ENCODE measurements around the gene CLCA4. TPM values are rescaled to one million over a fixed set of nuclear protein-coding genes. Genes with fewer than 3 reads are reported as not detected.
"Not testable (repeated sequence)": the region's sequence is repeated elsewhere in the genome, so short reads cannot be mapped to it uniquely, and the experiment has no call there.

Gene CLCA4
- total RNA-seq, result 0.07 TPM in 1 of 3 replicates, not detected in the others

GRCh38 chr1:86546787-86547221 is at the start of gene CLCA4:
CLCA4 (plus strand) TSS chr1:86547078; CDS start chr1:86547120, 42 bp downstream.
- Mint-ChIP-seq H3K9me3 (peaks cover 11% of the 10 kb centered on the region), H3K27ac (no peak within 1 kb of the TSS), H3K36me3 (no peaks in the 10 kb centered on the region), H3K4me1 (no peaks in the 10 kb centered on the region), H3K4me3 (no peak within 1 kb of the TSS), H3K27me3 (ENCODE audit: low read depth) (no peaks in the 10 kb centered on the region)
- no peak for TF ChIP-seq CTCF (IDR thresholded peaks at IDR 0.05; ENCODE audit: unreplicated experiment)
- DNase-seq (ENCODE audit: low spot score in 2 of 2, unreplicated experiment in 2 of 2), result no peak

- no peak for TF ChIP-seq CTCF (IDR thresholded peaks at IDR 0.05; ENCODE audit: unreplicated experiment)
- Mint-ChIP-seq H3K36me3 (no peaks in the 10 kb centered on the region), H3K27ac (no peak overlapping the region), H3K4me3 (no peak overlapping the region), H3K4me1 (peaks cover 15% of the 10 kb centered on the region), H3K9me3 (no peaks in the 10 kb centered on the region), H3K27me3 (ENCODE audit: low read depth) (peaks cover 2% of the 10 kb centered on the region)
- no peak for DNase-seq (ENCODE audit: low spot score in 2 of 2, unreplicated experiment in 2 of 2)
Observed at GRCh38 chr1:86498281-86498680, 48.6 kb upstream of the CLCA4 start.

- H3K9me3 Mint-ChIP-seq, result no peaks in the 10 kb centered on the region
- peak; percentile 99 for TF ChIP-seq CTCF (IDR thresholded peaks at IDR 0.05; ENCODE audit: unreplicated experiment)
- no peak overlapping the region for H3K4me3 Mint-ChIP-seq
- H3K27me3 Mint-ChIP-seq (ENCODE audit: low read depth), result peaks cover 2% of the 10 kb centered on the region
- H3K4me1 Mint-ChIP-seq, result peaks cover 33% of the 10 kb centered on the region
- no peaks in the 10 kb centered on the region for H3K36me3 Mint-ChIP-seq
- no peak overlapping the region for H3K27ac Mint-ChIP-seq
- DNase-seq (ENCODE audit: low spot score in 2 of 2, unreplicated experiment in 2 of 2), result no peak
Observed at GRCh38 chr1:86499987-86500593, 46.8 kb upstream of the CLCA4 start.

GRCh38 chr1:86500714-86501113 is 46.2 kb upstream of the CLCA4 start:
- H3K9me3 Mint-ChIP-seq, result no peaks in the 10 kb centered on the region
- no peak for DNase-seq (ENCODE audit: low spot score in 2 of 2, unreplicated experiment in 2 of 2)
- no peaks in the 10 kb centered on the region for H3K36me3 Mint-ChIP-seq
- peak overlapping the region; percentile 43 for H3K27ac Mint-ChIP-seq
- no peak overlapping the region for H3K4me3 Mint-ChIP-seq
- H3K4me1 Mint-ChIP-seq, result peaks cover 37% of the 10 kb centered on the region
- peaks cover 2% of the 10 kb centered on the region for H3K27me3 Mint-ChIP-seq (ENCODE audit: low read depth)
- no peak for TF ChIP-seq CTCF (IDR thresholded peaks at IDR 0.05; ENCODE audit: unreplicated experiment)

- H3K36me3 Mint-ChIP-seq; DNase-seq (ENCODE audit: low spot score in 2 of 2, unreplicated experiment in 2 of 2); H3K9me3 Mint-ChIP-seq; H3K27me3 Mint-ChIP-seq (ENCODE audit: low read depth): not testable (repeated sequence)
- H3K4me3 Mint-ChIP-seq, result peak overlapping the region; percentile 71
- peaks cover 37% of the 10 kb centered on the region for H3K4me1 Mint-ChIP-seq
- H3K27ac Mint-ChIP-seq, result peak overlapping the region; percentile 94
- TF ChIP-seq CTCF (IDR thresholded peaks at IDR 0.05; ENCODE audit: unreplicated experiment), result peak; percentile 54
Observed at GRCh38 chr1:86502125-86502646, 44.7 kb upstream of the CLCA4 start.
